ENCODE data around the gene UBE2Z. TPM values are rescaled to one million over a fixed set of nuclear protein-coding genes. Genes with fewer than 3 reads are reported as not detected.

UBE2Z gene
- total and polyA plus RNA-seq, 5 donors from 2014 or later = 59.2 to 98.3 (median 70.5) TPM

DNA sequence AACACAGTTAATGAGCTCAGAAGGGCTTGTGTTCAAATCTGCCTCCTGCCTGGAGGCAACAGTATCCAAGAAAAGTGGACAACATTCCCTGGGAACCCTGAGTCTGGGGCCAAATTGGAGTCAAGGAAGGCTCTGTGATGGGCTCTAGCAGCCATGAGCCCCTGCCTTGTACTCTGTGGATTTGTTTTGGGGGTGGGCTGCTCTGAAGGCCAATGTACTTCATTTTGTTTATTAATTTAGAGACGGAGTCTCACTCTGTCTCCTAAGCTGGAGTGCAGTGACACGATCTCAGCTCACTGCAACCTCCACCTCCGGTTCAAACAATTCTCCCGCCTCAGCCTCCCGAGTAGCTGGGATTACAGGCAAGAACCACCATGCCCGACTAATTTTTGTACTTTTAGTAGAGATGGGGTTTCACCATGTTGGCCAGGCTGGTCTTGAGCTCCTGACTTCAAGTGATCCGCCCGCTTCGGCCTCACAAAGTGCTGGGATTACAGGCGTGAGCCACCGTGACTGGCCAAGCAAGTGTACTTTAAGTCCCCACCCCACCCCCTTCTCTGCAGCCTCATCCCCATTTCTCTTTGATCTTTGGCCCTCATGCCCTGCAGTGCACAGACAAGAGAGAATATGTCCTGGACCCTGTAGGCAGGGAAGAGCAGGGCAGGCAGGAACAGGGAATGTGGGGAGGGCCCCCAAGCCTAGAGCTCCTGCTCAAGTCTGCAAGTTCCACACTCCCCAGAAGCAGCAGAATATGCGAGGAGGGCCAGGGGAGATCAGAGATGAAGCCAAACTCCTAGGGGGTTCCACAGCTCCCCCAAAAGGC is 62.9 kb downstream of the UBE2Z start:
- Mint-ChIP-seq H3K27ac (no peak overlapping the region), H3K27me3 (peaks cover 43% of the 10 kb centered on the region), H3K36me3 (no peaks in the 10 kb centered on the region), H3K4me3 (no peak overlapping the region), H3K4me1 (no peaks in the 10 kb centered on the region), H3K9me3 (peaks cover 0 to 3% (median 0%) of the 10 kb centered on the region in 7 donors)
- ATAC-seq (ENCODE audit: low read depth in 2 of 2) = no peak
- Histone ChIP-seq H3K27me3 (ENCODE audit: control insufficient read depth, insufficient read depth, low read length) (peaks cover 9% of the 10 kb centered on the region), H3K4me3 (ENCODE audit: low read depth, low read length) (no peak overlapping the region), H3K9me3 (ENCODE audit: control insufficient read depth in 2 of 2, low read length in 2 of 2) (no peaks in the 10 kb centered on the region), H3K36me3 (ENCODE audit: control insufficient read depth, insufficient read depth, low read length) (no peaks in the 10 kb centered on the region), H3K27ac (ENCODE audit: insufficient read depth, low read length, poor library complexity, severe bottlenecking) (no peak overlapping the region), H3K4me1 (ENCODE audit: control insufficient read depth, insufficient read depth, low read length, poor library complexity, severe bottlenecking) (no peaks in the 10 kb centered on the region)
- no peak for DNase-seq

DNA sequence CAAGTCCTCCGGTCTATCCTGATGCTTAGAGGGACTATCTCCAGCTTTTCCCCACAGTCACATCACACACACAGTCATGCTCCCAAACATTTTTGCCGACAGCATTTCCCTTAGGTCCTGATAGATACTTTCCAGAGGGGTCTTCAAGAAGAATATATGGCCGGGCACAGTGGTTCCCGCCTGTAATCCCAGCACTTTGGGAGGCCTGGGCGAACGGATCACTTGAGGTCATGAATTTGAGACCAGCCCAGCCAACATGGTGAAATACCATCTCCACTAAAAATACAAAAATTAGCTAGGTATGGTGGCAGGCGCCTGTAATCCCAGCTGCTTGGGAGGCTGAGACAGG is 64.5 kb downstream of the UBE2Z start:
- Mint-ChIP-seq H3K4me1 (no peaks in the 10 kb centered on the region), H3K27ac (no peak overlapping the region), H3K9me3 (peaks cover 0 to 3% (median 0%) of the 10 kb centered on the region in 7 donors), H3K4me3 (no peak overlapping the region), H3K27me3 (peaks cover 45% of the 10 kb centered on the region), H3K36me3 (no peaks in the 10 kb centered on the region)
- DNase-seq (no peak), ATAC-seq (ENCODE audit: low read depth in 2 of 2) (no peak)
- Histone ChIP-seq H3K27me3 (ENCODE audit: control insufficient read depth, insufficient read depth, low read length) (peaks cover 9% of the 10 kb centered on the region), H3K4me3 (ENCODE audit: low read depth, low read length) (no peak overlapping the region), H3K9me3 (ENCODE audit: control insufficient read depth in 2 of 2, low read length in 2 of 2) (no peaks in the 10 kb centered on the region), H3K27ac (ENCODE audit: insufficient read depth, low read length, poor library complexity, severe bottlenecking) (no peak overlapping the region), H3K36me3 (ENCODE audit: control insufficient read depth, insufficient read depth, low read length) (no peaks in the 10 kb centered on the region), H3K4me1 (ENCODE audit: control insufficient read depth, insufficient read depth, low read length, poor library complexity, severe bottlenecking) (no peaks in the 10 kb centered on the region)

DNA sequence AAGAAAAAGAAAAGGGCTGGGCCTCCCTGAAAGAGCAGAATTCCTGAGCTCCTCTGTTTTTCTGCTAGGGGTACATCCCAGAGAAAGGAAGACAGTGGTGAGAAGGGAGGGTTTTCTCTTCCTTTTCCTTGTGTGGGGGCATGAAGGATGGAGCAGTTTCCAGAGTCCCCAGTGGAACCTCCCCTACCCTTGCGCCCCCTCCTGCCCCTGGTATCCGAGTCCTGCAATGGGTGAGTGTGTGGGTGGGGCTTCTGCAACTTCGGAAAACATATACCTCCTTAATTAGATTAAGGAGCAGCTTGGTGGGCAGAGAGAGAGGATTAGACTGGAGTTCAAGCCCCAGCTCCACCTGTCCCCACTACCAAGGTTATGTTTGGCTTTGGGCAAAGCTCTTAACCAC is 65.6 kb downstream of the UBE2Z start:
- DNase-seq = no peak
- peaks cover 9% of the 10 kb centered on the region for H3K27me3 ChIP-seq (ENCODE audit: control insufficient read depth, insufficient read depth, low read length)
- H3K4me3 Mint-ChIP-seq = no peak overlapping the region
- no peak for ATAC-seq (ENCODE audit: low read depth in 2 of 2)
- H3K27ac ChIP-seq (ENCODE audit: insufficient read depth, low read length, poor library complexity, severe bottlenecking) = no peak overlapping the region
- no peak overlapping the region for H3K27ac Mint-ChIP-seq
- H3K36me3 Mint-ChIP-seq = no peaks in the 10 kb centered on the region
- no peaks in the 10 kb centered on the region for H3K36me3 ChIP-seq (ENCODE audit: control insufficient read depth, insufficient read depth, low read length)
- H3K4me3 ChIP-seq (ENCODE audit: low read depth, low read length) = no peak overlapping the region
- H3K9me3 ChIP-seq (ENCODE audit: control insufficient read depth in 2 of 2, low read length in 2 of 2) = no peaks in the 10 kb centered on the region
- peaks cover 47% of the 10 kb centered on the region for H3K27me3 Mint-ChIP-seq
- no peaks in the 10 kb centered on the region for H3K4me1 Mint-ChIP-seq
- no peaks in the 10 kb centered on the region for H3K4me1 ChIP-seq (ENCODE audit: control insufficient read depth, insufficient read depth, low read length, poor library complexity, severe bottlenecking)
- peaks cover 0 to 3% (median 0%) of the 10 kb centered on the region in 7 donors for H3K9me3 Mint-ChIP-seq

Other genes starting within 250 kb of the UBE2Z start
- gene PRAC1, start 185.9 kb upstream of the UBE2Z start, total RNA-seq = not detected
- gene PRAC1, start 185.9 kb upstream of the UBE2Z start, polyA plus RNA-seq = not detected
- gene PRAC2, start 185.2 kb upstream of the UBE2Z start, total RNA-seq = not detected
- not detected for gene PRAC2, start 185.2 kb upstream of the UBE2Z start, polyA plus RNA-seq
- gene HOXB13, start 179.7 kb upstream of the UBE2Z start, total RNA-seq = not detected
- gene HOXB13, start 179.7 kb upstream of the UBE2Z start, polyA plus RNA-seq = not detected
- not detected for gene TTLL6, start 91.2 kb upstream of the UBE2Z start, total RNA-seq
- not detected for gene TTLL6, start 91.2 kb upstream of the UBE2Z start, polyA plus RNA-seq
- 226 TPM for gene CALCOCO2, start 77.4 kb upstream of the UBE2Z start, total RNA-seq
- gene CALCOCO2, start 77.4 kb upstream of the UBE2Z start, polyA plus RNA-seq = 100 to 1,000 TPM; 179 to 240 (median 203) TPM
- 20.2 TPM for gene ATP5MC1, start 15.6 kb upstream of the UBE2Z start, total RNA-seq
- gene ATP5MC1, start 15.6 kb upstream of the UBE2Z start, polyA plus RNA-seq = 100 to 1,000 TPM; 121 to 162 (median 146) TPM
- 70.3 TPM for gene SNF8, start 36.4 kb downstream of the UBE2Z start, total RNA-seq
- gene SNF8, start 36.4 kb downstream of the UBE2Z start, polyA plus RNA-seq = 100 to 1,000 TPM; 107 to 125 (median 120) TPM
- not detected for gene GIP, start 60.2 kb downstream of the UBE2Z start, total RNA-seq
- not detected for gene GIP, start 60.2 kb downstream of the UBE2Z start, polyA plus RNA-seq
- gene IGF2BP1, start 89.0 kb downstream of the UBE2Z start, total RNA-seq = not detected
- not detected for gene IGF2BP1, start 89.0 kb downstream of the UBE2Z start, polyA plus RNA-seq
- gene B4GALNT2, start 224.4 kb downstream of the UBE2Z start, total RNA-seq = not detected
- gene B4GALNT2, start 224.4 kb downstream of the UBE2Z start, polyA plus RNA-seq = not detected

Measured in CD4-positive, CD25-positive, alpha-beta regulatory T cell (primary cell).